Endothelial cell of umbilical vein (primary cell): ENCODE data around the gene NPPB. TPM values are rescaled to one million over a fixed set of nuclear protein-coding genes. Genes with fewer than 3 reads are reported as not detected.

Experiments
- BruUV-seq: library from RNA; stranded (reverse); fragments of 400-500 nt; replicated peaks from 2 replicates; lab custom pipeline; 2021; lab: Mats Ljungman, UMichigan
- CTCF ChIA-PET: fragments of 300-600, 350-600 bp; sonication (Branson Sonifier 250); formaldehyde crosslinking; loops from one replicate; lab custom pipeline; 2021; ENCODE audit warnings: antibody characterized with exemption, inconsistent platforms; lab: Charles Lee
- POLR2A ChIA-PET: fragments of 300-600, 350-600 bp; sonication (Branson Sonifier 250); formaldehyde crosslinking; loops from one replicate; lab custom pipeline; 2021; ENCODE audit warnings: antibody characterized with exemption, inconsistent platforms; lab: Charles Lee
- DNase-seq: peaks from one replicate; pipeline ENCODE4 v3.0.0-alpha.2; 2011; ENCODE audit warnings: low read depth, low spot score
- FAIRE-seq: peaks from 2 replicates; lab custom pipeline; 2011; peaks lifted over from hg19 to GRCh38; lab: Jason Lieb, UNC
- H2AFZ ChIP-seq: 2 replicates; pipeline ENCODE4 v1.6.0; 2012; ENCODE audit warnings: low read depth, low read length, control low read depth, inconsistent platforms
- H3K27ac ChIP-seq: 2 replicates; pipeline ENCODE4 v1.5.1; 2011; ENCODE audit warnings: low read depth, mild to moderate bottlenecking, control low read depth, low read length, moderate library complexity; ENCODE audit not compliant: insufficient read depth
- H3K27me3 ChIP-seq, 2 experiments: 2 replicates each; pipeline versions ENCODE4 v1.6.0 to v1.6.1; 2011; ENCODE audit warnings: low read length in 2 of 2, mixed read lengths in 1 of 2; ENCODE audit not compliant: control insufficient read depth in 2 of 2, insufficient read depth in 2 of 2
- H3K36me3 ChIP-seq, 2 experiments: 2 replicates in 1 of 2; 3 replicates in 1 of 2; pipeline ENCODE4 v1.5.1; 2011; ENCODE audit warnings: low read length in 2 of 2, mild to moderate bottlenecking in 1 of 2, moderate library complexity in 1 of 2; ENCODE audit not compliant: control insufficient read depth in 2 of 2, insufficient read depth in 2 of 2; ENCODE audit errors: extremely low read depth in 1 of 2
- H3K4me1 ChIP-seq: 3 replicates; pipeline ENCODE4 v1.5.1; 2011; ENCODE audit warnings: mild to moderate bottlenecking, low read length; ENCODE audit not compliant: control insufficient read depth, insufficient read depth; ENCODE audit errors: extremely low read depth
- H3K4me2 ChIP-seq: 2 replicates; pipeline ENCODE4 v1.6.1; 2011; ENCODE audit warnings: low read length, control low read depth, mixed read lengths; ENCODE audit not compliant: insufficient read depth
- H3K4me3 ChIP-seq, 3 experiments: fragments of 200-600 bp in 1 of 3; sonication (generic), shearing (Covaris generic) in 1 of 3; replicated peaks in 1 of 3; 2 replicates each; pipeline ENCODE4 v1.5.1; 2011 to 2016; ENCODE audit warnings: control low read depth in 3 of 3, low read length in 3 of 3, mild to moderate bottlenecking in 2 of 3, inconsistent platforms in 1 of 3, low read depth in 1 of 3, moderate library complexity in 1 of 3; ENCODE audit not compliant: insufficient read depth in 1 of 3
- H3K79me2 ChIP-seq: 2 replicates; pipeline ENCODE4 v1.6.0; 2012; ENCODE audit warnings: low read length, inconsistent platforms; ENCODE audit not compliant: control insufficient read depth, insufficient read depth
- H3K9ac ChIP-seq: replicated peaks from 2 replicates; pipeline ENCODE3; 2011; ENCODE audit warnings: low read length, control low read depth; ENCODE audit not compliant: insufficient read depth; ENCODE audit errors: extremely low read depth
- H3K9me1 ChIP-seq: replicated peaks from 3 replicates; pipeline ENCODE4 v1.6.0; 2011; ENCODE audit warnings: mild to moderate bottlenecking, low read length; ENCODE audit not compliant: control insufficient read depth, insufficient read depth; ENCODE audit errors: extremely low read depth
- H3K9me3 ChIP-seq: replicated peaks from 2 replicates; pipeline ENCODE4 v1.5.1; 2012; ENCODE audit warnings: low read length, inconsistent platforms; ENCODE audit not compliant: control insufficient read depth, insufficient read depth
- H4K20me1 ChIP-seq: replicated peaks from 2 replicates; pipeline ENCODE3; 2011; ENCODE audit warnings: mild to moderate bottlenecking, low read length; ENCODE audit not compliant: control insufficient read depth, insufficient read depth; ENCODE audit errors: extremely low read depth
- EZH2 ChIP-seq: IDR thresholded peaks from 2 replicates; pipeline ENCODE4 v1.6.1; 2012; ENCODE audit warnings: borderline replicate concordance, low read depth, mild to moderate bottlenecking, moderate library complexity, low read length, inconsistent platforms; ENCODE audit not compliant: severe bottlenecking
- GATA2 ChIP-seq: IDR thresholded peaks from 2 replicates; pipeline ENCODE4 v1.7.0; 2011; ENCODE audit warnings: low read depth, mild to moderate bottlenecking, moderate library complexity, mixed read lengths, low read length; ENCODE audit not compliant: insufficient read length, insufficient read depth
- JUN ChIP-seq: IDR thresholded peaks from 2 replicates; pipeline ENCODE4 v1.6.1; 2011; ENCODE audit warnings: borderline replicate concordance, low read depth; ENCODE audit not compliant: insufficient read length, insufficient read depth
- POLR2A ChIP-seq: IDR thresholded peaks from 2 replicates; pipeline ENCODE4 v1.6.1; 2012; ENCODE audit warnings: low read depth, mild to moderate bottlenecking, control low read depth, low read length
- dilution Hi-C: fragments of 300-500 bp; cut with MboI; formaldehyde crosslinking; loops from one replicate; pipeline ENCODE4 v1.15.0; 2019; ENCODE audit warnings: low sequenced_read_pairs; ENCODE audit not compliant: extremely low pct_ligation_motif_present
- intact Hi-C: fragments of 100-400 bp; cut with micrococcal nuclease; formaldehyde crosslinking; loops from one replicate; pipeline ENCODE4 v1.10.0; 2022
- polyA plus RNA-seq, 4 experiments: library from polyadenylated mRNA; depleted of rRNA in 3 of 4; stranded (reverse) in 3 of 4; unstranded in 1 of 4; fragments of >200 nt; gene quantifications; 2 replicates each; pipeline versions ENCODE4 v1.2.1 to v1.2.3, GENCODE V29; 2011 to 2012; ENCODE audit warnings: missing spikeins in 1 of 4
- total RNA-seq: library from RNA; stranded (reverse); gene quantifications from 2 replicates; pipeline ENCODE4 v1.2.3, GENCODE V29; 2021
- TF ChIP-seq, protein P1 (sequence below), 2 donors: IDR thresholded peaks; 1 replicate in 1 of 2; 2 replicates in 1 of 2; pipeline ENCODE4 v1.5.1; 2011; ENCODE audit warnings: low read length in 2 of 2, mild to moderate bottlenecking in 2 of 2, moderate library complexity in 2 of 2, control low read depth in 1 of 2, inconsistent platforms in 1 of 2, low read depth in 1 of 2; ENCODE audit not compliant: insufficient read depth in 1 of 2; ENCODE audit errors: extremely low read depth in 1 of 2
- TF ChIP-seq, protein P2 (sequence below): IDR thresholded peaks from 2 replicates; pipeline ENCODE4 v1.6.1; 2011; ENCODE audit not compliant: insufficient read depth, insufficient read length

NPPB gene
- total and polyA plus RNA-seq, 2 donors (not counting 3 experiments of a cell fraction or from before 2014, with no cell fraction given) = not detected

DNA sequence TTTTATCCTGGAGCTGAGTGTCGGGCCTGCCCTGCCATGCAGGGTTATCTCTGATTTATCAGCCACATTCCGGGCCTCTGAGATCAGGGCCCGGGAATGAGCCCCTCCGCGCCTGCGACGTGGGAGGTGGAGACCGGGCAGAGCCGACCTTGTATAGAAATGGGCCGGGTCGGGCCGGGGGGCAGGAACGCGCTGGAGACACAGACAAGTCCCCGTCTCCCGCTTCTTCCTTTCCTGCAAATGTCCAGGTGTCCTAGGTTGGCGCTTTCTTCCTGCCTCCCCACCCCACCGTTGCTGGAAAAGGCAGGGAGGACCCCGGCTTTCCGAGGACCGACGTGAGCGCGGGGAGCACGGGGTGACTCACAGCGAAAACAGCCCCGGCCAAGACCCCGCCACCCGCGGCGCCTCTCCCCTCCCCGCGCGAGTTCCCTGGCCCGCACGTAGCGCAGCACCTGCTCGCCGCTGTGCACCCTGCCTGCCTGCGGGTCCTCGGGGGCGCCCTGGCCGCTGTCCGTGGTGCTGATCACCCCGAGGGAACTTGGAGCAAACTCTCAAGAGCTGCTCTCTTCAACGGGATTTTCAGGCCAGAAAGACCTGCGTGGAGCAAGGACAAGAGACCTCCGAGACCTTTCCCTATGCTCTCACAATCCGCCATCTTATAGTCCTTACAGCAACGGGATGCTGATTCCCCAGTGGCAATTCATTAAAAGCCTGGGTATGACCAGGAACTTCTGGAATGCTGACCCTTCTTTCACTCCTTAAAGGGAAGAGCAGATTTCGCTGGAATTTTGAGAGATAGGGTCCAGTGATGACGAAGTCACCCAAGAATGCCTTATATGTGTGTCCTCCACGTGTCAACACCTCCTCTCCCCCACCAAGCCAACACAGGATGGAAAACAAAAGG is 475 bp upstream of the NPPB start:
- no peak overlapping the region for H3K9ac ChIP-seq
- no peak overlapping the region for H3K4me3 ChIP-seq
- H3K4me2 ChIP-seq = no peak overlapping the region
- no peak overlapping the region for H2AFZ ChIP-seq
- peak; percentile 61 for DNase-seq
- POLR2A ChIA-PET = no interaction called here
- H4K20me1 ChIP-seq = no peaks in the 10 kb centered on the region
- TF ChIP-seq GATA2 (no peak), JUN (no peak), POLR2A (no peak), EZH2 (no peak)
- TF ChIP-seq, protein P1, sequence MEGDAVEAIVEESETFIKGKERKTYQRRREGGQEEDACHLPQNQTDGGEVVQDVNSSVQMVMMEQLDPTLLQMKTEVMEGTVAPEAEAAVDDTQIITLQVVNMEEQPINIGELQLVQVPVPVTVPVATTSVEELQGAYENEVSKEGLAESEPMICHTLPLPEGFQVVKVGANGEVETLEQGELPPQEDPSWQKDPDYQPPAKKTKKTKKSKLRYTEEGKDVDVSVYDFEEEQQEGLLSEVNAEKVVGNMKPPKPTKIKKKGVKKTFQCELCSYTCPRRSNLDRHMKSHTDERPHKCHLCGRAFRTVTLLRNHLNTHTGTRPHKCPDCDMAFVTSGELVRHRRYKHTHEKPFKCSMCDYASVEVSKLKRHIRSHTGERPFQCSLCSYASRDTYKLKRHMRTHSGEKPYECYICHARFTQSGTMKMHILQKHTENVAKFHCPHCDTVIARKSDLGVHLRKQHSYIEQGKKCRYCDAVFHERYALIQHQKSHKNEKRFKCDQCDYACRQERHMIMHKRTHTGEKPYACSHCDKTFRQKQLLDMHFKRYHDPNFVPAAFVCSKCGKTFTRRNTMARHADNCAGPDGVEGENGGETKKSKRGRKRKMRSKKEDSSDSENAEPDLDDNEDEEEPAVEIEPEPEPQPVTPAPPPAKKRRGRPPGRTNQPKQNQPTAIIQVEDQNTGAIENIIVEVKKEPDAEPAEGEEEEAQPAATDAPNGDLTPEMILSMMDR (IDR thresholded peaks at IDR 0.05; ENCODE audit: extremely low read depth in 1 of 2, insufficient read depth in 1 of 2, low read depth in 1 of 2, low read length in 2 of 2) = peak in 1 of 2 donors; percentile 55
- TF ChIP-seq, protein P2, sequence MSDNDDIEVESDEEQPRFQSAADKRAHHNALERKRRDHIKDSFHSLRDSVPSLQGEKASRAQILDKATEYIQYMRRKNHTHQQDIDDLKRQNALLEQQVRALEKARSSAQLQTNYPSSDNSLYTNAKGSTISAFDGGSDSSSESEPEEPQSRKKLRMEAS = no peak
- CTCF ChIA-PET = interaction anchor here (0.7 to 1.9 kb wide), 3 partner anchors 12 to 21 kb away, joined by 3 to 5 read pairs (median 4); partner anchors contain the start of gene NPPA
- no peaks in the 10 kb centered on the region for H3K36me3 ChIP-seq
- peaks cover 18 to 20% of the 10 kb centered on the region in 2 experiments for H3K27me3 ChIP-seq
- dilution Hi-C loops = no loop called here
- no peaks in the 10 kb centered on the region for H3K4me1 ChIP-seq
- FAIRE-seq = no peak
- H3K27ac ChIP-seq = no peak overlapping the region
- intact Hi-C loops = loop anchor here (1.0 kb wide), 1 partner anchor 14 kb away; no protein-coding TSS in a partner anchor
- H3K9me3 ChIP-seq = no peaks in the 10 kb centered on the region
- H3K79me2 ChIP-seq = no peaks in the 10 kb centered on the region
- no TSS peak for BruUV-seq
- H3K9me1 ChIP-seq = no peaks in the 10 kb centered on the region
